H1 (cell line): ENCODE data around the gene EMID1. TPM values are rescaled to one million over a fixed set of nuclear protein-coding genes. Genes with fewer than 3 reads are reported as not detected.

Source experiments
- SRF ChIP-seq: IDR thresholded peaks from 2 replicates; pipeline ENCODE4 v1.6.1; 2011; ENCODE audit warnings: mild to moderate bottlenecking, low read depth, low read length, moderate library complexity
- polyA plus RNA-seq, 7 experiments: library from polyadenylated mRNA; depleted of rRNA in 3 of 7; stranded (reverse) in 5 of 7; unstranded in 2 of 7; fragments of >200 nt in 5 of 7; fragments of 200-250 nt in 2 of 7; gene quantifications; 1 replicate in 5 of 7; 2 replicates in 1 of 7; 4 replicates in 1 of 7; pipeline versions ENCODE4 v1.2.1 to v1.2.3, GENCODE V29; 2011 to 2013; ENCODE audit warnings: missing spikeins in 2 of 7, mixed read lengths in 2 of 7
- total RNA-seq: library from RNA; stranded (reverse); fragmentation: NEBNext Ultra II Directional; extraction: Animal tissue kit (Norgen Biotek cat#: 25700); gene quantifications from 2 replicates; pipeline ENCODE4 v1.2.1, GENCODE V29; 2021

Gene EMID1
- total and polyA plus RNA-seq, 2 of the 8 experiments (the other 6 are each of a cell fraction or from before 2014, with no cell fraction given) = 3.9 to 7.4 TPM

GRCh38 chr22:29244785-29245625 lies 39.3 kb downstream of the EMID1 start (continued):
- no peak for TF ChIP-seq SRF
- TF ChIP-seq, all 59 proteins: peak for 0
